Type B pancreatic cell (in vitro differentiated cells): ENCODE data around the gene TMIGD3. TPM values are rescaled to one million over a fixed set of nuclear protein-coding genes. Genes with fewer than 3 reads are reported as not detected.
A peak's percentile ranks its signal among the peaks of the same experiment; 100 is the strongest.

Experiments
- DNase-seq: peaks from one replicate; pipeline ENCODE4 v3.0.0; 2021; ENCODE audit warnings: mixed read lengths; ENCODE audit not compliant: unreplicated experiment; ENCODE audit errors: extremely low spot score
- H3K27ac Mint-ChIP-seq: 2 replicates; pipeline ENCODE4 v1.8.0; 2021; ENCODE audit warnings: mild to moderate bottlenecking, mixed read lengths
- H3K27me3 Mint-ChIP-seq: 2 replicates; pipeline ENCODE4 v1.8.0; 2021; ENCODE audit warnings: mixed read lengths
- H3K36me3 Mint-ChIP-seq: 2 replicates; pipeline ENCODE4 v1.8.0; 2021; ENCODE audit warnings: mixed read lengths
- H3K4me1 Mint-ChIP-seq: one replicate; pipeline ENCODE4 v1.8.0; 2021; ENCODE audit warnings: mixed read lengths; ENCODE audit not compliant: unreplicated experiment
- H3K4me3 Mint-ChIP-seq: 2 replicates; pipeline ENCODE4 v1.8.0; 2021; ENCODE audit warnings: mild to moderate bottlenecking, mixed read lengths
- H3K9me3 Mint-ChIP-seq: 2 replicates; pipeline ENCODE4 v1.8.0; 2021; ENCODE audit warnings: mixed read lengths
- total RNA-seq: library from RNA; stranded (reverse); gene quantifications from 2 replicates; pipeline ENCODE4 v1.2.1, GENCODE V29; 2021; ENCODE audit warnings: low replicate concordance
- TF ChIP-seq, protein P1 (sequence below): fragments of 200-600 bp; sonication (generic); conservative IDR thresholded peaks from 2 replicates; pipeline ENCODE4 v1.5.0; 2021; ENCODE audit warnings: antibody characterized with exemption, mild to moderate bottlenecking

The TMIGD3 gene
- total RNA-seq, 1 donor from 2014 or later = not detected

- Mint-ChIP-seq H3K9me3 (no peaks in the 10 kb centered on the region), H3K4me3 (no peak overlapping the region), H3K27me3 (no peaks in the 10 kb centered on the region), H3K36me3 (no peaks in the 10 kb centered on the region), H3K27ac (no peak overlapping the region), H3K4me1 (peaks cover 6% of the 10 kb centered on the region)
- DNase-seq = no peak
- TF ChIP-seq, protein P1, sequence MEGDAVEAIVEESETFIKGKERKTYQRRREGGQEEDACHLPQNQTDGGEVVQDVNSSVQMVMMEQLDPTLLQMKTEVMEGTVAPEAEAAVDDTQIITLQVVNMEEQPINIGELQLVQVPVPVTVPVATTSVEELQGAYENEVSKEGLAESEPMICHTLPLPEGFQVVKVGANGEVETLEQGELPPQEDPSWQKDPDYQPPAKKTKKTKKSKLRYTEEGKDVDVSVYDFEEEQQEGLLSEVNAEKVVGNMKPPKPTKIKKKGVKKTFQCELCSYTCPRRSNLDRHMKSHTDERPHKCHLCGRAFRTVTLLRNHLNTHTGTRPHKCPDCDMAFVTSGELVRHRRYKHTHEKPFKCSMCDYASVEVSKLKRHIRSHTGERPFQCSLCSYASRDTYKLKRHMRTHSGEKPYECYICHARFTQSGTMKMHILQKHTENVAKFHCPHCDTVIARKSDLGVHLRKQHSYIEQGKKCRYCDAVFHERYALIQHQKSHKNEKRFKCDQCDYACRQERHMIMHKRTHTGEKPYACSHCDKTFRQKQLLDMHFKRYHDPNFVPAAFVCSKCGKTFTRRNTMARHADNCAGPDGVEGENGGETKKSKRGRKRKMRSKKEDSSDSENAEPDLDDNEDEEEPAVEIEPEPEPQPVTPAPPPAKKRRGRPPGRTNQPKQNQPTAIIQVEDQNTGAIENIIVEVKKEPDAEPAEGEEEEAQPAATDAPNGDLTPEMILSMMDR = no peak
Observed at GRCh38 chr1:111512132-111512889, 8.9 kb upstream of the TMIGD3 start.

GRCh38 chr1:111511370-111511769 lies 7.9 kb upstream of the TMIGD3 start:
- Mint-ChIP-seq H3K4me3 (no peak overlapping the region), H3K27me3 (no peaks in the 10 kb centered on the region), H3K27ac (no peak overlapping the region), H3K4me1 (peaks cover 6% of the 10 kb centered on the region), H3K36me3 (no peaks in the 10 kb centered on the region), H3K9me3 (no peaks in the 10 kb centered on the region)
- TF ChIP-seq, protein P1 = no peak
- DNase-seq = no peak

DNA sequence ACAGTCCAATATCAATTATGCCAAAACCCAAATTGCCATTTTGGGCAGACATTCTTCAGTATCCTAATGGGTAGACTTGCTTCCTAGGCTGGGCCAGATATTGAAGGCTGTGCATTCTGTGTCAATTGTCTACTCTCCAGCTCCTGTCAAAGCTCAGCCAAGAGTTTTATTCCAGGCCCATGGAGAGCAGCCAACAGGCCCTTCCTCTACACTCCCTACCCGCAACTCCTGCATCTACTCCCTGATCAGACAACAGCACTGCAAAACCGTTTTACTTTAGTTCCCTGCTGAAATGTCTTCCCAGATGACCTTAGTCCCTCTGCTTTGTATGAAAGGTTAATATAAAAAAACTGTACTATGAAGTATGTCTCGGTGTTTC lies 6.6 kb upstream of the TMIGD3 start:
- Mint-ChIP-seq H3K36me3 (no peaks in the 10 kb centered on the region), H3K27ac (no peak overlapping the region), H3K4me3 (no peak overlapping the region), H3K9me3 (no peaks in the 10 kb centered on the region), H3K27me3 (peaks cover 3% of the 10 kb centered on the region), H3K4me1 (peaks cover 6% of the 10 kb centered on the region)
- TF ChIP-seq, protein P1 = no peak
- no peak for DNase-seq

GRCh38 chr1:111507411-111508201 lies 4.2 kb upstream of the TMIGD3 start:
- no peaks in the 10 kb centered on the region for H3K9me3 Mint-ChIP-seq
- peak; percentile 74 for DNase-seq
- no peaks in the 10 kb centered on the region for H3K36me3 Mint-ChIP-seq
- H3K27ac Mint-ChIP-seq = peak overlapping the region; percentile 85
- peaks cover 6% of the 10 kb centered on the region for H3K4me1 Mint-ChIP-seq
- H3K4me3 Mint-ChIP-seq = peak overlapping the region; percentile 75
- TF ChIP-seq, protein P1 = no peak
- H3K27me3 Mint-ChIP-seq = peaks cover 8% of the 10 kb centered on the region

DNA sequence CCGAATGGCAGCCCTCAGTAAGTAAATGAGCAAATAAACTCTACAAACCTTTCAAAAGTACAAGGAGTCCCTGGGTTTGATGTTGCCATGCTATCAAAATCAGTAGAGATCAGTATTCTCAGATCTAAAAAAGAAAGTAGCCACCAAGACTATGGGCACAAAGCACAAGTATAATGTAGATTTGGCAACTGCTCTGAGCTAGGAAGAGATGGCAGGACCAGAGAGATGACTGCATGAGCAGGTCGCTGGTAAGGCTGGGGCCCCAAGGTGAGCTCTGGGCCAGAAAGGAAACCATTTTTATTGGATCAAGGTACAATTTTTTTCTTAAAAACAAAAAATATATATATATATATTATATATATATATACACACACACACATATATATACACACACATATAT lies 3.1 kb upstream of the TMIGD3 start:
- no peak for DNase-seq
- Mint-ChIP-seq H3K27me3 (peaks cover 8% of the 10 kb centered on the region), H3K4me3 (no peak overlapping the region), H3K27ac (no peak overlapping the region), H3K4me1 (peaks cover 6% of the 10 kb centered on the region), H3K9me3 (no peaks in the 10 kb centered on the region), H3K36me3 (no peaks in the 10 kb centered on the region)
- TF ChIP-seq, protein P1 = no peak
